GM13976 (cell line): ENCODE measurements around the gene TWNK.

Source experiments
- DNase-seq: peaks from one replicate; pipeline ENCODE4 v3.0.0; 2012; ENCODE audit warnings: low spot score
- CTCF ChIP-seq: IDR thresholded peaks from 2 replicates; pipeline ENCODE4 v1.5.1; 2012; ENCODE audit warnings: borderline replicate concordance, mild to moderate bottlenecking; ENCODE audit not compliant: insufficient read depth; ENCODE audit errors: extremely low read depth, missing control alignments, control extremely low read depth
- in situ Hi-C: fragments of 300-500 bp; cut with MboI; formaldehyde crosslinking; loops from one replicate; pipeline ENCODE4 v1.12.0; 2022; ENCODE audit warnings: low sequenced_read_pairs, mixed read lengths, inconsistent platforms; ENCODE audit not compliant: unreplicated experiment

The TWNK gene

DNA sequence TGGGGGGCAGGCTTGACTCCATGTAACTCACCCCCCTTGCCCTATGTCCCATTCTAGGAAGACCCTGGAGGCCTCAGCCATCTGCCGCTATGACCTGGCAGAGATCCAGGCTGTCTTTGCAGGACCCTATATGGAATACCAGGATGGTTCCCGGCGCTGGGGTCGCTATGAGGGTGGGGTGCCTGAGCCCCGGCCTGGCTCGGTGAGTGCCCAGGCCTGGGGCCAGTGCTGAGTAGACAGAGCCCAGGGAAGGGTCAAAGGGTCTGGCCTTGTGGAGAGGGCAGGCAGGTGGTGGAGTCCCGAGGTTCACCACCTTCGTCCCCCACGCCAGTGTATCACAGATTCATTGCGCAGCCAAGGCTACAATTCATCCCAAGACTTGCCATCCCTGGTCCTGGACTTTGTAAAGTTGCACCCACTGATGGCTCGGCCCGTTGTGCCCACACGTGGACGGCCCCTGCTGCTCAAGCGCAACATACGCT is 7.5 kb upstream of the TWNK start:
- peak; percentile 8 for DNase-seq
- no peak for TF ChIP-seq CTCF
- in situ Hi-C loops, result no loop called here

DNA sequence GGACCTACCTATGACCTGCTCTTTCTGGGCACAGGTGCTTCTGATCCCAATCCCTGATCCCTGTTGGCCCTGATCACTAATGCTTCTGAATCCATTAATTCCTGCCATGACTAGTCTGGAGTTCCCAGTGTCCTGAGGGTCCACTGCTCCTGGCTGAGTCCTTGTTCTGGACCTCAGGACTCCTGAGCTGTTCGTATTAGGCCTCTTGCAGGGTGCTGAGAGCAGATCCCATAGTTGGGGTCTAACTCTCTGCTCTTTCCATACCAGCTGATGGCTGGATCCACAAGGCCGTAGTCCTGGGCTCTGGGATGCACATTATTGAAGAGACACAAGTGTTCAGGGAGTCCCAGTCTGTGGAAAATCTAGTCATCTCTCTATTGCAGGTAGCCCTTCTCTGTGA is 7.0 kb upstream of the TWNK start:
- in situ Hi-C loops, result no loop called here
- no peak for DNase-seq
- TF ChIP-seq CTCF, result no peak

- DNase-seq, result no peak
- in situ Hi-C loops, result no loop called here
- TF ChIP-seq CTCF, result no peak
Measured at GRCh38 chr10:100980711-100981110, 6.6 kb upstream of the TWNK start.

- DNase-seq, result no peak
- in situ Hi-C loops, result no loop called here
Measured at GRCh38 chr10:100981178-100981772, 6.1 kb upstream of the TWNK start.

DNA sequence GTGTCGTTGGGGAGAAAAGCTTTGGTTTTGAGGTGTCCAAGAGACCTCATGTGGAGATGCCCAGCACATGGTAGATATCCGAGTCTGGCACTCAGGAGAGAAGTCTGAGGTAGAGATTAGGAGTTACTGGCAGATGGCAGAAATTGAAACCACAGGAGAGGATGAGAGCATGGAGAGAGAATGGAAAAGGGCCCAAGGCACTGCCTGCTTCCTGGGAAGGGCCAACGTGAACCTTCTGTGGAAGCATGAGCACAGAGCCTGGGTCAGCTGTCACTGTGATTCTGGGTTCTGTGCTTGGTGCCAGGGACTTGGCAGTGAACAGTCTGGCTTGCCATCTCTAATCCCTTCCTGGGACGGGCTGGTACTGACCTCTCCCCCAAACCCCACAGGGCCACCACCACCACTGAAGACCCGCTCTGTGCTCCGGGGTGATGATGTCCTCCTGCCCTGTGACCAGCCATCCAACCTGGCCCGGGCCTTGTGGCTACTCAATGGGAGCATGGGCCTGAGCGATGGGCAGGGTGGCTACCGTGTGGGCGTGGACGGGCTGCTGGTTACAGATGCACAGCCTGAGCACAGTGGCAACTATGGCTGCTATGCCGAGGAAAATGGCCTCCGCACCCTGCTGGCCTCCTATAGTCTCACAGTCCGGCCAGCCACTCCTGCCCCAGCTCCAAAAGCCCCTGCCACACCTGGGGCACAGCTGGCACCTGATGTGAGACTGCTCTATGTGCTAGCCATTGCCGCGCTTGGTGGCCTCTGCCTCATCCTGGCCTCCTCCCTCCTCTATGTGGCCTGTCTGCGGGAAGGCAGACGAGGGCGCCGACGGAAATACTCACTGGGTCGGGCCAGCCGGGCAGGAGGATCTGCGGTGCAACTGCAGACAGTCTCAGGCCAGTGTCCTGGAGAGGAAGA is 4.2 kb upstream of the TWNK start:
- TF ChIP-seq CTCF, result no peak
- DNase-seq, result no peak
- in situ Hi-C loops, result no loop called here

More at GRCh38 chr10:100981178-100981772, 6.1 kb upstream of the TWNK start:
- TF ChIP-seq CTCF, result no peak

- in situ Hi-C loops, result no loop called here
- DNase-seq, result no peak
- no peak for TF ChIP-seq CTCF
Measured at GRCh38 chr10:100983868-100984671, 3.3 kb upstream of the TWNK start.
